NT2/D1 (cell line): Measurements from ENCODE around the gene PDE6D.

Source experiments
- DNase-seq: peaks from one replicate; pipeline ENCODE4 v3.0.0-alpha.2; 2011; ENCODE audit warnings: low read depth, low spot score
- H3K27me3 ChIP-seq: 2 replicates; pipeline ENCODE4 v1.6.0; 2011; ENCODE audit warnings: mild to moderate bottlenecking; ENCODE audit not compliant: insufficient read length, insufficient read depth
- H3K36me3 ChIP-seq: 2 replicates; pipeline ENCODE4 v1.6.1; 2011; ENCODE audit warnings: mild to moderate bottlenecking, low read length, mixed read lengths; ENCODE audit not compliant: insufficient read depth, insufficient read length
- H3K4me1 ChIP-seq: 2 replicates; pipeline ENCODE4 v1.5.1; 2011; ENCODE audit not compliant: insufficient read depth, insufficient read length
- H3K4me3 ChIP-seq: 2 replicates; pipeline ENCODE4 v1.5.1; 2011; ENCODE audit warnings: low read depth; ENCODE audit not compliant: insufficient read length
- H3K9ac ChIP-seq: 2 replicates; pipeline ENCODE4 v1.6.0; 2011; ENCODE audit warnings: low read depth; ENCODE audit not compliant: insufficient read length
- H3K9me3 ChIP-seq: 2 replicates; pipeline ENCODE4 v1.5.1; 2011; ENCODE audit warnings: mild to moderate bottlenecking, low read length; ENCODE audit not compliant: insufficient read depth
- SUZ12 ChIP-seq: IDR thresholded peaks from 2 replicates; pipeline ENCODE4 v1.6.1; 2011; ENCODE audit not compliant: insufficient read length, insufficient read depth; ENCODE audit errors: extremely low read depth
- YY1 ChIP-seq: IDR thresholded peaks from 2 replicates; pipeline ENCODE4 v1.6.1; 2011; ENCODE audit not compliant: insufficient read length, insufficient read depth
- ZNF274 ChIP-seq: IDR thresholded peaks from 2 replicates; pipeline ENCODE4 v1.6.1; 2011; ENCODE audit warnings: mild to moderate bottlenecking, low read depth, low read length

The PDE6D gene

GRCh38 chr2:231687133-231687852 is 93.8 kb downstream of the PDE6D start:
- H3K4me1 ChIP-seq: peaks cover 46% of the 10 kb centered on the region
- H3K9me3 ChIP-seq: no peaks in the 10 kb centered on the region
- DNase-seq: no peak
- peak overlapping the region; percentile 75 for H3K4me3 ChIP-seq
- TF ChIP-seq SUZ12 (no peak), YY1 (no peak), ZNF274 (no peak)
- no peaks in the 10 kb centered on the region for H3K27me3 ChIP-seq
- H3K9ac ChIP-seq: peak overlapping the region; percentile 98
- H3K36me3 ChIP-seq: no peaks in the 10 kb centered on the region

GRCh38 chr2:231686192-231687100 is 94.6 kb downstream of the PDE6D start:
- no peaks in the 10 kb centered on the region for H3K27me3 ChIP-seq
- TF ChIP-seq ZNF274: no peak
- TF ChIP-seq YY1: no peak
- no peak for TF ChIP-seq SUZ12
- H3K9ac ChIP-seq: peak overlapping the region; percentile 98
- no peaks in the 10 kb centered on the region for H3K36me3 ChIP-seq
- peak overlapping the region; percentile 75 for H3K4me3 ChIP-seq
- no peak for DNase-seq
- peaks cover 46% of the 10 kb centered on the region for H3K4me1 ChIP-seq
- H3K9me3 ChIP-seq: no peaks in the 10 kb centered on the region

DNA sequence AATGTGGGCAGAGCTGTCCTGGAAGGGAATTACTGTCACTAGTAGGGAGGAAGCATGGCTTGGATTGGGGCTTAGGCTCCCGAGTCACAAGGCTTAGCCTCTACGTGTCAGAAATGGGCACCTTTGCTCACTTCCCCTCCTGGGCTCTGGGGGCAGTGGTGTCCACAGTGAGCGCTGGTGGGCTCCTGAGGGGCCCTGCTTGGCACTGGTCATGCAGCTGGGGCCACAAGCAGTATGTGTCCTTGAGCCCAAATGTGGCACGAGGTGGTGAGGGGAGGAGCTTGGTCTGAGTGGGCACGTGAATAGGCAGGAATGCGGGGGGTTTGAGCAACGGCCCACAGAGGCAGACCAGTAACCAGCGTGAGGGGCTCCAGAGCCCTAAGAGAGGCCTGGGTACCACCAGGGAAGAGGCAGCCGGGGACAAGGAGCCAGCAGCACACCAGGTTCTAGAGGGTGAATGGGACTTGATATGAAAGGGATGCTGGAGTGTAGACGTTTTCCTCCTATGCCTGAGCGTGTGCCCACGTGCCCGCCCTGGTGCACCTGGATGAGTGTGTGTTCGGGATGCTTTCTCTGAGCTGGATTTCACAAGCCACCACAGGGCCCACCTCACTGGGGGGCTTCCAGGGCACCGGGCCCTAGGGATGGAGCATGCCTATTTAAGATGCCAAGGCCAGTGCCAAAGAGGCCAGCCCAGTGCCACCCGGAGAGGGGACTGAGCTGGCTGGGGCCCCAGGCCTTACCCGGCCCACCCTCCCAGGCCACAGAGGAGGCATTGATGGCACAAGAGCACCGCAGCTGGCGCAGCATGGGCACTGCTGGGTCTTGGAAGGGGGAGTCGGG is 95.5 kb downstream of the PDE6D start:
- no peak overlapping the region for H3K4me3 ChIP-seq
- DNase-seq: no peak
- H3K9me3 ChIP-seq: no peaks in the 10 kb centered on the region
- H3K27me3 ChIP-seq: no peaks in the 10 kb centered on the region
- peaks cover 42% of the 10 kb centered on the region for H3K4me1 ChIP-seq
- H3K36me3 ChIP-seq: no peaks in the 10 kb centered on the region
- H3K9ac ChIP-seq: peak overlapping the region; percentile 65
- TF ChIP-seq SUZ12: no peak

GRCh38 chr2:231684314-231685223 is 96.5 kb downstream of the PDE6D start:
- no peak overlapping the region for H3K4me3 ChIP-seq

DNA sequence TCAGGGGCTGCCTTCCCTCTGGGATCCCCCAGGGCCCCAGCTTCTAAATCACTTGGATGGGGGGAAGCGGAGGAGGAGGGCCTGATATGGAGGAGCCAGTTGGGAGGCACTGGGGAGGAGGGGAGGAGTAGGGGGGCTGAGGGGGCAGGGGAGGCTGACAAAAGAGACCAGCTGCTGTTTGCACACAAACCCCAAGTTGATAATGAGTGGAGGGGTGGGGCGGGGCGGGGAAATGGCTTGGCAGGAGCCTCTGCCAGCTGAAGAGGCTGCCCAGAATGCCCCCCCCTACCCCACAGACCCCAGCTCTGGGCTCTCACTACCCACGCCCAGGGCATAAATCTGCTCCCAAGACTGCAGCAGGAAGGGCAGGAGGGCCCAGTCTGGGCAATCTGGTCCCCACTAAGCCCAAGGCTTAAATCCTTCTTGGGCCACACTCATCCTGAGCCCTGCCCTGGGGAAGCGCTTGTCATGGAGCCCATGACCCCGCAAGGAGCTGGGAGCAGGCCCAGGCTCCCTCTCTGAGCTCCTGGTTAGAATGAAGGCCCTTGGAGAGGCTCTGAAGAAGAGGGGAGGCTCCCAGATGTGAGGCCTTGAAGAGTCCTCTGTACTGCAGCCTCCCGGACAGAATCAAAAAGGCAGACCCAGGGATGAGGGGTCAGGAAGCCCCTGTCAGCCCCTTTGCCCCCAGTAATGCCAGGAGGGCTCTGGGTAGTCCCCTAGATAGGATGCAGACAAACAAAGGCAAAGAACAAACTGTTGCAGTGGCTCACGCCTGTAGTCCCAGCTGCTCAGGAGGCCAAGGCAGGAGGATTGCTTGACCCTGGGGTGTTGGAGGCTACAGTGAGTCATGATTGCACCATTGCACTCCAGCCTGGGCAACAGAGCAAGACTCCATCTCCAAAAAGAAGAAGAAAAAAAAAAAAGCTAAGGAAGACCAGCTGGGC is 97.5 kb downstream of the PDE6D start:
- no peaks in the 10 kb centered on the region for H3K27me3 ChIP-seq
- no peak overlapping the region for H3K4me3 ChIP-seq
- no peak for DNase-seq
- H3K36me3 ChIP-seq: no peaks in the 10 kb centered on the region
- H3K4me1 ChIP-seq: peaks cover 29% of the 10 kb centered on the region
- no peaks in the 10 kb centered on the region for H3K9me3 ChIP-seq
- peak overlapping the region; percentile 54 for H3K9ac ChIP-seq
- no peak for TF ChIP-seq ZNF274
- TF ChIP-seq SUZ12: no peak
- TF ChIP-seq YY1: no peak

More at GRCh38 chr2:231684314-231685223, 96.5 kb downstream of the PDE6D start:
- no peak for TF ChIP-seq ZNF274
- TF ChIP-seq YY1: no peak
- TF ChIP-seq SUZ12: no peak
- Histone ChIP-seq H3K9ac (peak overlapping the region; percentile 57), H3K4me1 (peaks cover 39% of the 10 kb centered on the region), H3K9me3 (no peaks in the 10 kb centered on the region), H3K36me3 (no peaks in the 10 kb centered on the region), H3K27me3 (no peaks in the 10 kb centered on the region)
- DNase-seq: no peak
